Measurements from ENCODE around the gene STX8.

The STX8 gene

DNA sequence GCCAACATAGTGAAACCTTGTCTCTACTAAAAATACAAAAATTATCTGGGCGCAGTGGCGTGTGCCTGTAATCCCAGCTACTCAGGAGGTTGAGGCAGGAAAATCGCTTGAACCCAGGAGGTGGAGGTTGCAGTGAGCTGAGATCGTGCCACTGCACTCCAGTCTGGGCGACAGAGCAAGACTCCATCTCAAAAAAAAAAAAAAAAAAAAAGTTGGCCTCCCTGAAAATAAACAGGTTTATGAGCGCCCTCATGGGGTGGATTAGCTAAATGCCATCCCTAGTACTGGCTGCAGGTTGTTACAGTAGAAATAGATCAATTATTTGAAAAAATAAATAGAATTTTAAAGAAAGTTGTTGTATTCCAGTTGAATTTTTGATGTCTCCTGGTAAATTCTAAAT lies 20.9 kb downstream of the STX8 start:
- DNase-seq (ENCODE audit: low read depth), result peak; percentile 14

DNA sequence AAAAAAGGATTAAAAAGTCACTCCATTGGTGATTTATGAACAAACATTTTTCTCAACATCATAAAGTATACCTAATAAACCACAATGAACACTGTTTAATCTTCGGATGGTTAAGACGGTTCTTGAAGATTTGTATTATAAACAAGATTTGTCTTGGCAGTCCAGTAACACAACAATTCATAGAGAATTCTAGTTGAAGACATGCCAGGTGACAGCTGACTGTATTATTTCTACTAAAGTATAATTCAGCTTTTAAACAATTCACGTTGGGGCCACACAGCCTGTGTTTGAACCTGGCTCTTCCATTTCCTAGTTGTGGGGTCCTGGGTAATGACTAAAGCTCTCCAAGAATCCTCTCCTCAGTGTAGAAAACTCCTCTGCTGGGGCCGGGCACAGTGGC lies 22.0 kb downstream of the STX8 start:
- DNase-seq (ENCODE audit: low read depth), result no peak

DNA sequence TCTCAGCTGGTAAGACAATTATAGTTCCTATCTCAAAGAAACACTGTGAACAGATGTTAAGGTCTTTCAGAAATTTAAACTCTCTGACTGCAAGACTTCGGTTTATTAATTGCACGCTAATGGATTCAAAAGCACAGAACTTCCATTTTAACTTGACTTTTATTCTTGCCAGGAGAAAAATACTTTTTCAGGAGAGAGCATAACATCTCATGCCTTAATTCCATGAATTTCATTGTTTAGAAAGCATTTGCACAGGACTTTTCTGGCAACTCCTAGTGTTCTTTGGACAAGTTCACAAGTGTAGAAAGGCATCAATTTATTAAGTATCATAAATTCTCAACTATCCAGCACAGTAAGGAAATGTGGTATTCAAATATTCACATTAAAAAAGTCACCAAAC lies 22.4 kb downstream of the STX8 start:
- DNase-seq (ENCODE audit: low read depth), result no peak

DNA sequence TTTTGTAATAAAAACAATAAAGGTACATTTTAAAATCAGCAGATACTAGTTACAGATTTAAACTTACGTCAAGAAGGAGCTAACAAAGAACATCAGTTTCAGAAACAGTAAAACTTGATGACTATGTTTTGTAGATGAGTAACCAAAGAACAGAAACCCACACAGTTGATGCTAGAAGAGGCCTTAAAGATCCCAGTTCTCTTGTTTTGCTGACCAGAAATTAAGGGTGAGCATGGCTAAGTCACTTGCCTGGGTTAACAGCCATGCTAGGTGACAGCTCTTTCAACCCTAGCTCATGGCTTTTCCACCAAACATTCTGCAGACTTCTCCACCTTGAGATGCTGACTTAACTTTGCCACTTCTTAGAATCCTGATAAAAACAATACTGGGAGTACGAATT lies 26.4 kb downstream of the STX8 start:
- no peak for DNase-seq (ENCODE audit: low read depth)

DNA sequence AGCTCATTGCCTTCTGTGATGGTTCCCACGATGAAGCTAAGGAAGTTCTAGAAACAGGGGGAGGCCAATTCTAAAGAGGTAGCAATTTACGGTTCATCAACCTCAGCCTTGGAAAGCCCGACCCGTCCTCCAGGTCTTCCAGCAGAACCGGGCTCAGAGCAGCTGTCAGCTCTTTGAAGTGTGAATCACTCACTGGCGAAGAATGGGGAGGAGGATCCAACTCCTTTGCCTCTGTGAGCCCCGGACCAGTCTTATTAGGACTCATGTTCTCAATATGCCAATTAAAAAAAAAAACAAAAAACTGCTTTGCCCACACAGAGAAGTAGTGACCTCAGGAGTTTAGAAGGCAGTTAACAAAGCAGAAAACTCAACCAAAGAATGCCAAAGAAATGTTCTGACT lies 31.4 kb downstream of the STX8 start:
- DNase-seq (ENCODE audit: low read depth), result no peak

DNA sequence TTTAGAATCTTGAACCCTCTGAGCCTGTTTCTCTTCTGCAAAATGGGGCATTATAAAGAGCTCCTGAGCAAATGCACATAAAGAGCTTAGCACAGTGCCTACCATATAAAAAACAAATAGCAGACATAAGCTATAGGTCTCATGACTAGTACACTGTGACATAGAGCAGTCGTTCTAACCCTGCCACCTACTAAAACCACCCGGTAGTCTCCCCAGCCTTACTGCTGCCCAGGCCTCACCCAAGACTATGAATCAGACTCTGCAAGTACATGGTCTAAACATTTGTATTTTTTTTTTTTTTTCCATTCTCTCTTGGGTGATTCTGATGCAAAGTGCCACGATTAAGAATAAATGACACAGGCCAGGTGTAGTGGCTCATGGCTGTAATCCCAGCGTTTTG lies 33.9 kb downstream of the STX8 start:
- DNase-seq (ENCODE audit: low read depth), result no peak

DNA sequence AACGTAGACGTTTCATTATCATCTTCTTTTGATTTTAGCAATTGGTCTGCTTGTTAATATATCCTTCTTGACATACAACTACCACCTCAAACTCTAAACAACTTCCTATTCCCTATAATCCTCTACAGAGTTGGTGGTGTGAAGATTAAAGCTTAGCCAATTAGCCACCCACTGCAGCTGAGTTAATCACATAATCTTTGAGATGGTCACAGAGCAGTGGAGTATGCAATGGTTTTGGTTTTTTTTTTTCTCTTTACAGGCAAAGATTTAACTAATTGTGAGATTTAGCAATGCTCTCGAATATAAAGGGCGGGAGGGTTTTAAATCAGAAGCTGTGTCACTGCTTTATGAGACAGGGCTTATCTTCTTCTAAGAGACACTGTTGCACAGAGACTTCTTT lies 37.0 kb downstream of the STX8 start:
- no peak for DNase-seq (ENCODE audit: low read depth)

DNA sequence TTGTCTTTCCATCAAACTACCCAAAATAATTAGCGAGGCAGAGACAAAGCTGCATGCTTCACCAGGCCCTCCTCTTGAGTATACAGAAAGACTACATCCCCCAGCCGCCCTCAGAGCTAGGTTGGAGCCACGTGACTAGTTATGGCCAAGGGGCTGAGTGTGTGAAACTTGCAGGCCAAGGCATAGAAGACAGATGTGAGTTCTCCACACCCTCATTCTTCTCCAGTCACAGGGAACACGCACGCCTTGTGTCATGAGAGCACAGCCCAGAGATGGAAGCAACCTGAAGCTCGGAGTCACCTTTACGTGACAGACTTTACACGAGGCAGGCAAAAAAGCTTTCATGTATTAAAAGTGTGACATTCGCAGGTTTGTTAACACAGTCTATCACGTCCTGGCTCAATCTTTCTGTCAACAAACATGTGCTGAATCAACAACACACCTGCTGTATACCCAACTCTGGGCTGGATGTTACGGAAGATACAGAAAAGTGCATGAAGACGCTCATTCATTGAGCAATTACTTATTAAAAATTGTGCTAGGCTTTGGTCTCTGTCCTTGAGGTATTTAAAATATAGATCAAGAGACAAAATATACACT lies 38.3 kb downstream of the STX8 start:
- DNase-seq (ENCODE audit: low read depth), result no peak

DNA sequence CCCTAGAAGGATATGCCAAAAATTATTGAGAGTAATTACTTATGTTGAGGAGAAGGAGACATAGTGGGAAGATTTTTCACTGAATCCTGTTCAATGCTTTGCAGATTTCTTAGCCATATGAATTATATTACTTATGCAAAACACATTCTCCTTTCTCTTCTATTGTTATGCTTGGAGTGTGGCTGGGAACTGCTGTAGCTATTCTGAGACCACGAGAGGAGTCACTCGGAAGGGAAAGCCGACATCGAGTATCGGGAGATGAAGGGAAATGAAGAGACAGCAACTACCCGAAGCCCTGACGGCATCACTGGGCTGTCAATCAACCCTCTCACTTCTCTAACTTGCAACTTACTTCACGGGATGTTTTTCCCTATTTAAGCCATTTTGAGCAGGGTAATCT lies 39.6 kb downstream of the STX8 start:
- no peak for DNase-seq (ENCODE audit: low read depth)

DNA sequence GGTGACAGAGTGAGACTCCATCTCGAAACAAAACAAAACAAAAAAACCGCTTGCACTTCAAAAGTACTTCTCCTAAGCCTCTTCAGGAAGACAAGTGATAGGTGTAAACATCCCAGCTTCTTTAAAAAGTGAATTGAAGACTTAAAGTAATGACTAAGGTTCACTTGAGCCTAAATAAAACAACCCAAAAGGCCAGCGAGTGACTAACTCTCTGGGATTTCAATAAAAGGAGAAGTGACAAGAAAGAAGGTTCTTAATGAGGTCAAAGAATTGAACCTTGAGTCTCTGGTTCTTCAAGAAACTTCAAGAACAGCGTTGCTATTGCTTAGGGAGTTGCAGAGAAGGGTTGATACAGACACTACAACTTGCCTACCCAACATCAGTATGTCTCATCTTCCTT lies 42.2 kb downstream of the STX8 start:
- DNase-seq (ENCODE audit: low read depth), result no peak

DNA sequence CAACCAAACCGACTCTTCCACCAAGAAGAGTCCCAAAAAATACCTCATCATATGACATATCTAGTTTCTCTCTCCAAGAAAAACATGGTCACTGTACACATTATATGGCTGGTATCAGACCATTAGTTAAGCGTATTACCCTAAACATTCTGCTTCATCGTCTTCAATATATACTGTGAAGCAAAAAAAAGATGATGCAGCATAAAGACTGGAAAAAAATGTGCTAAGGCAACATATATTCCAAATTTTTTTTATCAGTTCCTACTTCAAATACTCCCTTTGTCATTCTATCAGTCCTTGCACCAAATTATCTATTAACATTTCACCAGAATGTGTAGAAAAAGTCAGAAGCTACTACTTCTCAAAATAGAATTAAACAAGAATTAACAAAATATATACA lies 42.9 kb downstream of the STX8 start:
- DNase-seq (ENCODE audit: low read depth), result no peak

DNA sequence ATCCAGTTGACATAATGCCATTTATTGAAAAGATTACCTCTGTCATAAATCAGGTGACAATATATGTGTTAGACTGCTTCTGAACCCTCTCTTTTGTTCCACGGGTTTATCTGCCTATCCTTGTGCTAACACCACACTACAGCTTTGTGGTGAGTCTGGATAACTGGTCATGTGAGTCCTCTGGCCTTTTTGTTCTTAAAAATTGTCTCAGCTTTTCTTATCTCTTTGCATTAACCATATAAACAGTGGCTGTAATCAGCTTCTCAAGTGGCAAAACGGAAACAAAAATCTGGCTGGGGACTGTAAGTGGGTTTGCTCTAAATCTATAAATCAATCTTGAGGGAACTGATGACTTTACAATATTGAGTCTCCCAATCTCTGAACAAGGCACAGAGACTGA lies 44.6 kb downstream of the STX8 start:
- DNase-seq (ENCODE audit: low read depth), result no peak

DNA sequence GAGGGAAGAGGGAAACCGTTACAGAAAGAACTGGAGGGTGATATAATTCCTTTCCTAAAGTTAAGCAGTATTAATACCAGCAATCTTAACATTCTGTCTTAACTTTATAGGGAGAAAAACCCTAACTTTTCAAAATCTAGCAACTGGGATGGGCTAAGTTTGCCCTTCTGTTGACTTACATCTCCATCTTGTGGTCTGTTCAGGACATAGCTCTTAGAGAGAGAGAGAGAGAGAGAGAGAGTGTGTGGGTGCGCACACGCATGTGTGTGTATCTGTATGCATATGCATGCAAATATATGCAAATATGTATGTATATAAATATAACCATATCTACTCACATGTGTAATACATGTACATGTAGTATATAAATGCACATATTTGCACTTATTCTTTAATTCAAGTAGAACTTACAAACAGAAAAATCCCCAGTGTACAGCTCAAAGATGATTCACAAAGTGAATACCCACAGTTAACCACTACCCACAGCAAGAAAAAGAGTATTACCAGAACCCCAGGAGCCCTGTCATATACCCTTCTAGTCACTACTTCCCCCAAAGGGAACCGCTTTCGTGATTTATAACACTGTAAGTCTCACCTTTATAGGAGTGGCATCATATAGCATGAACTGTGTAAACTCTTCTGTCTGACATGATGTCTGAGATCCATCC lies 46.5 kb downstream of the STX8 start:
- DNase-seq (ENCODE audit: low read depth), result no peak

DNA sequence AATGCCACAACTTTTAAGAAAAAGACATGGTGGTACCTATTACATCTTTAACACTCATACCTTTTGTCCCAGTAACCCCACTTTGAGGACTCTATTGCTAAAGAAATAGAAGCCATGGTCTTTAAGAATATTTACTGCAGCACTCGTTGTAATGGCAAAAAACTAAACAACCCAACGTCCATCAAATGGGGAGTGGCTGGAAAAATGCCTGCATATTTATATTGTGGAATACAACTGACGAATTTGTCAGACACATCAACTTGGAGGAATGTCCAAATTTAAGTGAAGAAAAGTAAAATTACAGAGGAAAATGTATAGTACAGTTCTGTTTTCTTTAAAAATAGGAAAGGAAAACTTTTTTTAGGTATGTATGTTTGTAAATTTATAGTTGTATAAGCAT lies 47.8 kb downstream of the STX8 start:
- DNase-seq (ENCODE audit: low read depth), result no peak

DNA sequence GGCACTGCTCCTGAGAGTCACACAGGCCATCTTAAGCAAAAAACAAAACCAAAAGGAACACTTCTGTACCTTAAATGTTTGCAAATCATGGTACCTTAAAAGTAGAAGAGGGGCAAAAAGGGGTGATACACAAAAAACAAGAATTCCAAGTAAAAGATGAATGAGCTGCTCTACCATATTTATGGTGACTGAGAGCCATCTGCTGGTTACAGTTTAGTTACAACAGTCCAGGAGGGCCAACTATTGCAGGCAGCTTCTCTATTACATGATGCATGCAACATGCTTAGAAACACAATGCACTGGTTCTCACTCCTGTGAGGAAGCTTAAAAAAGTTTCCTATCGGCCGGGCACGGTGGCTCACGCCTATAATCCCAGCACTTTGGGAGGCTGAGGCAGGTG lies 53.5 kb downstream of the STX8 start:
- DNase-seq (ENCODE audit: low read depth), result no peak

DNA sequence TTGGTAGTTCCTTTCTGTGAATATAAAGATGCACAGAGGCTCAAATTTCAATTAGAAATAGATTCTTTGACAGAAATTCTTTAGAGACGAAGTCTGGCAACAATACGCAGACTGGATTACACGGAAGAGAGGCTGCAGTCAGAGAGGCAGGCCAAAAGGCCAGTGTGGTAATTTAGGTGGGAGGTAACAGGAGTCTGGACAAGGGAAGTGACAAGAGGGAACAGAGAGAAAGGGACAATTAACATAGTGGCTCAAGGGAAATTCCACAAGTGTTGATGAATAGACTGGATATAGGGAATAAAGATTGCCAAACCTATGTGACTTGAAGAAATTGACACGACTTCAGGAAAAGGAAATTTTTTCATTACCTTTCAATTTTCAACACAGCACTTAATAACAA lies 54.6 kb downstream of the STX8 start:
- no peak for DNase-seq (ENCODE audit: low read depth)

DNA sequence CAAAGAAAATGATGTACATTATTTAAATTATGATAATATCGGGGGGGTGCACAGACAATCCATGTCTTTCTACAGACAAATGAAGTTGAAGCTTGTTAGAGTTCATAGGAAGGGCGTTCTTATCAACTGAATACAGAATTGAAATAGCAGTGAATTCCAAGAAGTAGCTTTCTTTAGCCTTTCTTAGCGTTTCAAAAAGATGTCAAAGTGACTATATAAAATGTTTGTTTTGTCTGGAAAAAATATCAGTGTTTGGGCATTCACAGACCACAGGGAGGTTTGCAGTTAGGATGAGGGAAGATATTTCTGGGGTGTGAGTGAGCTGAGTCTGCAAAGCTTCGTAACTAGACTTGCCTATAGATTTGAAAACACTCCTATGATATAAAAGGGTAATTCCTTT lies 55.0 kb downstream of the STX8 start:
- no peak for DNase-seq (ENCODE audit: low read depth)

DNA sequence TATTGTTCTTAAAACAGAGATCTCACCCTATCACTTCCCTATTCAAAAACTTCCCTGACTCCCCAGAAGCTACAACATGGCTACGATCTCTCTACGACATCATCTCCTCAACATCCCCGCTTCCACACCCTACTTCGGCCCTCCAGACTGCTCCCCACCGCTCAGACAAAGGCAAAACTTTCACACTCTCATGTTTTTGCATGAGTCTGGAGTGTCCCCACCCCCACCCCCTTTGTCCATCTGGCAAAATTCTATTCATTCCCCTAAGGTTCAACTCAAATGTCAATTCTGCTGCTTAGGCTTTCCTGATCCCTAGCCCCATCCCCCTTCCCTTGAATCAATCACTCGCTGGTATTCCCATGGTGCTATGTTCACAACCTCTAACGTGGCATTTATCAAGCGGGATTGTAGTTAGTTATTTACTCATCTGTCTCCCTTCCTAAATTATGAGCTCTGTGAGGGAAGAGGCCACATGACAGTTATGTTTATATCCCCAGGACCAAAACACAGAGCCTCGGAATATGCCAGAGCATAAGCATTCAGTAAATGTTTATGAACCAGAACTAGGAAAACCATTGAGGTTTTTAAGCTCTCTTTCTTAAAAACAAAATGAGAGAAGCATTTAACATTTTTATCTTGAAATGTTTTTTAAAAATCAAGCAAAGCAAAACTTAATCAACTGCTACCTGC lies 55.9 kb downstream of the STX8 start:
- no peak for DNase-seq (ENCODE audit: low read depth)

DNA sequence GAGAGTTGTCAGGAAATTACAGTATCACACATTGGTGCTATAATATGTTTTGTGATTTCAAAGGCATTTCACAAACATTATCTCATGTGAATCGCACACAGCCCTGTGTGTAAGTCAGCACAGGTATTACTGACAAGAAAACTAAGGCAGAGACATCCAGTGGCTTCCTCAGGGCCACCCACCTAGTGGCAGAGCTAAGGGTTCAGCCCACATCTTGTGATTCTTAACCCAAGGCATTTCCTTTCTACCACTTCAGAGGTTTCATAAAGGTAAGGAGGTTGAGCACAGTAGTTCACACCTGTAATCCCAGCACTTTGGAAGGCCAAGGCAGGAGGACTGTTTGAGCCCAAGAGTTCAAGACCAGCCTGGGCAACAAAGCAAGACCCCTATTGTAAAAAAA lies 58.2 kb downstream of the STX8 start:
- DNase-seq (ENCODE audit: low read depth), result no peak

DNA sequence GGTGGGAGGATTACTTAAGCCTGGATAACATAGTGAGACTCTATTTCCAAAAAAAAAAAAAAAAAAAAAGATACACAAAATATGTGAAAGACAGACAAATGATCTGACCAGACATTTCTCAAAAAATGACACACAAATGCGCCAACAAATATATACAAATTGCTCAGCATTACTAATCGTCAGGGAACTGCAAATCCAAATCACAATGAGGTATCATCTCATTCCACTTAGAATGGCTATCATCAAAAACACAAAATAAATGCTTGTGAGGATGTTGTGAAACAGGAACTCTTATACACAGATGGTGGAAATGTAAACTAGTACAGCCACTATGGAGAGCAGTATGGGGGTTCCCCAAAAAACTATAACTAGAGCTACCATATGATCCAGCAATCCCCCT lies 62.4 kb downstream of the STX8 start:
- DNase-seq (ENCODE audit: low read depth), result no peak

DNA sequence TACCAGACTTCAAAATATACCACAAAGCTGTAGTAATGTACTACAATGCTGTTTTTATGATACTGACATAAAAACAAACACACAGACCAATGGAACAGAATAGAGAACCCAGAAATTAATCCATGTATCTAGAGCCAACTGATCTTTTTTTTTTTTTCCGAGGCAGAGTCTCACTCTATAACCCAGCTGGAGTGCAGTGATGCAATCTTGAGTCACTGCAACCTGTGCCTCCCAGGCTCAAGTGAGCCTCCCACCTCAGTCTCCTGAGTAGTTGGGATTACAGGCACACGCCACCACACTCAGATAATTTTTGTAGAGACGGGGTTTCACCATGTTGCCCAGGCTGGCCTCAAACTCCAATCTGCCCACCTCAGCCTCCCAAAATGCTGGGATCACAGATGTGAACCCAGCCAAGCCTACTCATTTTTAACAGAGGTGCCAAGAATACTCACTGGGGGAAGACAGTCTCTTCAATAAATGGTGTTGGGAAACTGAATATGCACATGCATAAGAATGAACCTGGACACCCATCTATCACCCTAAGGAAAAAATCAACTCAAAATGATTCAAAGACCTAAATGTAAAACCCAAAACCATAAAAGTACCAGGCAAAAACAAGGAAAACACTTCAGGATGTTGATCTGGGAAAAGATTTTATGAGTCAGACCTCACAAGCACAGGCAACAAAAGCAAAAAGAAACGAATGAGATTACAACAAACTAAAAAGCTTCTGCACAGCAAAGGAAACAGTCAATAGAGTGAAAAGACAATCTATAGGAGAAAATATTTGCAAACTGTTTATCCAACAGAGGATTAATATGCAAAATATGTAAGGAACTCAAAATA lies 63.1 kb downstream of the STX8 start:
- no peak for DNase-seq (ENCODE audit: low read depth)

DNA sequence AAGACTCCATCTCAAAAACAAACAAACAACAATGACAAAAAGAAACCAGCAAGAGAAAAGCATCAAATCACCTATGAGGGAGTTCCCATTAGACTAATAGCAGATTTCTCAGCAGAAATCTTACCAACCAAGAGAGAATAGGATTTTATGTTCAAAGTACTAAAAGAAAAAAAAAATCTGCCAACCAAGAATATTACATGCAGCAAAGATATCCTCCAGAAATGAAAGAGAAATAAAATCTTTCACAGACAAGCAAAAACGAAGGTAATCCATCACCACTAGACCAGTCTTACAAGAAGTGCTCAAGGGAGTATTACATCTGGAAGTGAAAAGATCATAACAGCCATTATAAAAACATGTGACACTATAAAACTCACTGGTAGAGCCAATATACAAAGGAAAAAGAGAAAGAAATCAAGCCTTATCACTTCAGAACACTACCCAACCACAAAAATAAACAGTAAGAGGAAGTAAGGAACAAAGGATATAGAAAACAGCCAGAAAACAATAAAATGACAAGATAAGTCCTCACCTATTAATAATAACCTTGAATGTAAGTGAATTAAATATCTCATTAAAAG lies 66.3 kb downstream of the STX8 start:
- no peak for DNase-seq (ENCODE audit: low read depth)

DNA sequence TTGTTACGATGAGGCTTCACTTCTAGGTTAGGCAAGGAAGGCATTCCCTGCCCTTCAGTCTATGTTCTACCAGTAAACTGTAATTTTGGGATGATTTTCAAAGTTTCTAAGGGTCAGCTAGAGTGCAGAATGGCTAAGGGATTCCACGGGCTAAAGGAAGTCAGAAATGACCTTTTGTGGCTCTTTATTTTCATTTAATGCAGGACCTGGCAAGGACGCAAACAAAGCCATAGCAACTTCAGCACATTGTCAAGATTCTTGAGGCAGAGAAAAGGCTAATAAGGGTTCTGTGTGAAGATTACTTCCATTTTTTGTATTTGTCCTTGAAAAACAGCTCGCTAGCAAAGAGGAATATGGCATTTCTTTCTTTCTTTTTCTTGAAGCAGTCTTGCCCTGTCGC lies 76.6 kb downstream of the STX8 start:
- DNase-seq (ENCODE audit: low read depth), result no peak
